Tibial nerve (tissue), 4 donors: ENCODE data around the gene CCRL2. TPM values are rescaled to one million over a fixed set of nuclear protein-coding genes. Genes with fewer than 3 reads are reported as not detected.

Experiments
- DNase-seq, 2 donors: peaks; one replicate each; pipeline ENCODE4 v3.0.0-alpha.2; 2019; ENCODE audit warnings: low spot score in 2 of 2
- H3K27ac ChIP-seq, 4 donors: fragments of 200-600 bp; sonication (generic) in 3 of 4; one replicate each; pipeline ENCODE4 v1.5.1; 2017 to 2019; ENCODE audit warnings: mild to moderate bottlenecking in 1 of 4
- H3K27me3 ChIP-seq, 2 donors: fragments of 200-600 bp; sonication (generic) in 1 of 2; one replicate each; pipeline versions ENCODE4 v1.5.1 to v1.6.0; 2017 to 2019
- H3K36me3 ChIP-seq, 3 donors: fragments of 200-600 bp; sonication (generic); one replicate each; pipeline ENCODE4 v1.5.1; 2018 to 2019
- H3K4me1 ChIP-seq, 4 donors: fragments of 200-600 bp; sonication (generic) in 3 of 4; one replicate each; pipeline ENCODE4 v1.5.1; 2017 to 2019
- H3K4me3 ChIP-seq, 4 donors: fragments of 200-600 bp; sonication (generic) in 3 of 4; one replicate each; pipeline ENCODE4 v1.5.1; 2017 to 2019; ENCODE audit warnings: mild to moderate bottlenecking in 1 of 4, moderate library complexity in 1 of 4
- H3K9me3 ChIP-seq, 4 donors: fragments of 200-600 bp; sonication (generic) in 3 of 4; one replicate each; pipeline ENCODE4 v1.5.1; 2017 to 2019
- EP300 ChIP-seq, 2 donors: sonication (generic); formaldehyde crosslinking; IDR thresholded peaks; one replicate each; pipeline ENCODE4 v1.6.1; 2017; ENCODE audit warnings: antibody characterized with exemption in 2 of 2, mild to moderate bottlenecking in 1 of 2
- POLR2A ChIP-seq, 2 donors: fragments of 450-650 bp; IDR thresholded peaks; one replicate each; pipeline ENCODE4 v1.6.1; 2017; ENCODE audit warnings: antibody characterized with exemption in 2 of 2, mild to moderate bottlenecking in 2 of 2, moderate library complexity in 2 of 2
- WGBS, 2 donors: methylation state at CpG; one replicate each; pipeline ENCODE4 v1.1.5; 2018; 5-methylcytosine and 5-hydroxymethylcytosine counted together
- total RNA-seq, 4 donors: library from RNA; depleted of rRNA; stranded (reverse); fragments of >200 nt; gene quantifications; one replicate each; pipeline ENCODE4 v1.1.0, GENCODE V29; 2016
- TF ChIP-seq, protein P1 (sequence below), 5 experiments: fragments of 200-600 bp in 3 of 5; fragments of 450-650 bp in 2 of 5; sonication (generic) in 3 of 5; IDR thresholded peaks; one replicate each; pipeline ENCODE4 v1.5.1; 2016 to 2019; ENCODE audit warnings: antibody characterized with exemption in 5 of 5, mild to moderate bottlenecking in 3 of 5, moderate library complexity in 2 of 5

The CCRL2 gene
- total RNA-seq, 4 donors from 2014 or later = 1.3 to 2.7 (median 1.9) TPM

DNA sequence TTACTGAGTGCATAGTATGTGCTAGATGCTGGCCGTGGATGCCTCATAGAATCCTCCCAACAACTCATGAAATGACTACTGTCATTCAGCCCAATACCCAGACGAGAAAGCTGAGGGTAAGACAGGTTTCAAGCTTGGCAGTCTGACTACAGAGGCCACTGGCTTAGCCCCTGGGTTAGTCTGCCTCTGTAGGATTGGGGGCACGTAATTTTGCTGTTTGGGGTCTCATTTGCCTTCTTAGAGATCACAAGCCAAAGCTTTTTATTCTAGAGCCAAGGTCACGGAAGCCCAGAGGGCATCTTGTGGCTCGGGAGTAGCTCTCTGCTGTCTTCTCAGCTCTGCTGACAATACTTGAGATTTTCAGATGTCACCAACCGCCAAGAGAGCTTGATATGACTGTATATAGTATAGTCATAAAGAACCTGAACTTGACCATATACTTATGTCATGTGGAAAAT is 37.4 kb upstream of the CCRL2 start:
- WGBS, 2 donors = 55 to 60% methylated on average over 6 of the region's 6 CpGs
- H3K27ac ChIP-seq = peak overlapping the region in 3 of 4 donors; percentile 9 to 40 (median 28)
- no peaks in the 10 kb centered on the region for H3K36me3 ChIP-seq
- no peak overlapping the region for H3K4me3 ChIP-seq
- DNase-seq = no peak
- H3K27me3 ChIP-seq = no peaks in the 10 kb centered on the region
- no peak for TF ChIP-seq EP300 (IDR thresholded peaks at IDR 0.05)
- no peak for TF ChIP-seq POLR2A (IDR thresholded peaks at IDR 0.05)
- TF ChIP-seq, protein P1, sequence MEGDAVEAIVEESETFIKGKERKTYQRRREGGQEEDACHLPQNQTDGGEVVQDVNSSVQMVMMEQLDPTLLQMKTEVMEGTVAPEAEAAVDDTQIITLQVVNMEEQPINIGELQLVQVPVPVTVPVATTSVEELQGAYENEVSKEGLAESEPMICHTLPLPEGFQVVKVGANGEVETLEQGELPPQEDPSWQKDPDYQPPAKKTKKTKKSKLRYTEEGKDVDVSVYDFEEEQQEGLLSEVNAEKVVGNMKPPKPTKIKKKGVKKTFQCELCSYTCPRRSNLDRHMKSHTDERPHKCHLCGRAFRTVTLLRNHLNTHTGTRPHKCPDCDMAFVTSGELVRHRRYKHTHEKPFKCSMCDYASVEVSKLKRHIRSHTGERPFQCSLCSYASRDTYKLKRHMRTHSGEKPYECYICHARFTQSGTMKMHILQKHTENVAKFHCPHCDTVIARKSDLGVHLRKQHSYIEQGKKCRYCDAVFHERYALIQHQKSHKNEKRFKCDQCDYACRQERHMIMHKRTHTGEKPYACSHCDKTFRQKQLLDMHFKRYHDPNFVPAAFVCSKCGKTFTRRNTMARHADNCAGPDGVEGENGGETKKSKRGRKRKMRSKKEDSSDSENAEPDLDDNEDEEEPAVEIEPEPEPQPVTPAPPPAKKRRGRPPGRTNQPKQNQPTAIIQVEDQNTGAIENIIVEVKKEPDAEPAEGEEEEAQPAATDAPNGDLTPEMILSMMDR (IDR thresholded peaks at IDR 0.05) = no peak
- H3K4me1 ChIP-seq = no peaks in the 10 kb centered on the region
- no peaks in the 10 kb centered on the region for H3K9me3 ChIP-seq

DNA sequence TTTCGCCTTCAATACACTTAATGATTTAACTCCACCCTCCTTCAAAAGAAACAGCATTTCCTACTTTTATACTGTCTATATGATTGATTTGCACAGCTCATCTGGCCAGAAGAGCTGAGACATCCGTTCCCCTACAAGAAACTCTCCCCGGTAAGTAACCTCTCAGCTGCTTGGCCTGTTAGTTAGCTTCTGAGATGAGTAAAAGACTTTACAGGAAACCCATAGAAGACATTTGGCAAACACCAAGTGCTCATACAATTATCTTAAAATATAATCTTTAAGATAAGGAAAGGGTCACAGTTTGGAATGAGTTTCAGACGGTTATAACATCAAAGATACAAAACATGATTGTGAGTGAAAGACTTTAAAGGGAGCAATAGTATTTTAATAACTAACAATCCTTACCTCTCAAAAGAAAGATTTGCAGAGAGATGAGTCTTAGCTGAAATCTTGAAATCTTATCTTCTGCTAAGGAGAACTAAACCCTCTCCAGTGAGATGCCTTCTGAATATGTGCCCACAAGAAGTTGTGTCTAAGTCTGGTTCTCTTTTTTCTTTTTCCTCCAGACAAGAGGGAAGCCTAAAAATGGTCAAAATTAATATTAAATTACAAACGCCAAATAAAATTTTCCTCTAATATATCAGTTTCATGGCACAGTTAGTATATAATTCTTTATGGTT is 36.1 kb upstream of the CCRL2 start, which contains the start of gene CCR5:
Gene CCR5, plus strand, starts transcription at position 108 of the 680 bp plus-strand sequence. CDS start 1,957 bp downstream, outside the sequence.
- 46 to 52% methylated on average over 5 of the region's 5 CpGs for WGBS, 2 donors

DNA sequence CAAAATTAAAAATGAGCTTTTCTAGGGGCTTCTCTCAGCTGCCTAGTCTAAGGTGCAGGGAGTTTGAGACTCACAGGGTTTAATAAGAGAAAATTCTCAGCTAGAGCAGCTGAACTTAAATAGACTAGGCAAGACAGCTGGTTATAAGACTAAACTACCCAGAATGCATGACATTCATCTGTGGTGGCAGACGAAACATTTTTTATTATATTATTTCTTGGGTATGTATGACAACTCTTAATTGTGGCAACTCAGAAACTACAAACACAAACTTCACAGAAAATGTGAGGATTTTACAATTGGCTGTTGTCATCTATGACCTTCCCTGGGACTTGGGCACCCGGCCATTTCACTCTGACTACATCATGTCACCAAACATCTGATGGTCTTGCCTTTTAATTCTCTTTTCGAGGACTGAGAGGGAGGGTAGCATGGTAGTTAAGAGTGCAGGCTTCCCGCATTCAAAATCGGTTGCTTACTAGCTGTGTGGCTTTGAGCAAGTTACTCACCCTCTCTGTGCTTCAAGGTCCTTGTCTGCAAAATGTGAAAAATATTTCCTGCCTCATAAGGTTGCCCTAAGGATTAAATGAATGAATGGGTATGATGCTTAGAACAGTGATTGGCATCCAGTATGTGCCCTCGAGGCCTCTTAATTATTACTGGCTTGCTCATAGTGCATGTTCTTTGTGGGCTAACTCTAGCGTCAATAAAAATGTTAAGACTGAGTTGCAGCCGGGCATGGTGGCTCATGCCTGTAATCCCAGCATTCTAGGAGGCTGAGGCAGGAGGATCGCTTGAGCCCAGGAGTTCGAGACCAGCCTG is 35.3 kb upstream of the CCRL2 start:
- no peaks in the 10 kb centered on the region for H3K27me3 ChIP-seq
- WGBS, 2 donors = 71 to 73% methylated on average over 10 of the region's 10 CpGs
- peak overlapping the region in 2 of 4 donors; percentile 0 to 3 for H3K4me3 ChIP-seq

More for the DNA sequence above, 36.1 kb upstream of the CCRL2 start, which contains the start of gene CCR5:
- Histone ChIP-seq H3K4me1 (no peaks in the 10 kb centered on the region), H3K9me3 (no peaks in the 10 kb centered on the region), H3K27me3 (no peaks in the 10 kb centered on the region), H3K36me3 (no peaks in the 10 kb centered on the region), H3K27ac (peak within 1 kb of the TSS in 3 of 4 donors; percentile 9 to 40 (median 28)), H3K4me3 (peak within 1 kb of the TSS in 2 of 4 donors; percentile 1 to 3)
- TF ChIP-seq, protein P1 (IDR thresholded peaks at IDR 0.05) = no peak
- no peak for TF ChIP-seq EP300 (IDR thresholded peaks at IDR 0.05)
- no peak for TF ChIP-seq POLR2A (IDR thresholded peaks at IDR 0.05)
- no peak for DNase-seq

DNA sequence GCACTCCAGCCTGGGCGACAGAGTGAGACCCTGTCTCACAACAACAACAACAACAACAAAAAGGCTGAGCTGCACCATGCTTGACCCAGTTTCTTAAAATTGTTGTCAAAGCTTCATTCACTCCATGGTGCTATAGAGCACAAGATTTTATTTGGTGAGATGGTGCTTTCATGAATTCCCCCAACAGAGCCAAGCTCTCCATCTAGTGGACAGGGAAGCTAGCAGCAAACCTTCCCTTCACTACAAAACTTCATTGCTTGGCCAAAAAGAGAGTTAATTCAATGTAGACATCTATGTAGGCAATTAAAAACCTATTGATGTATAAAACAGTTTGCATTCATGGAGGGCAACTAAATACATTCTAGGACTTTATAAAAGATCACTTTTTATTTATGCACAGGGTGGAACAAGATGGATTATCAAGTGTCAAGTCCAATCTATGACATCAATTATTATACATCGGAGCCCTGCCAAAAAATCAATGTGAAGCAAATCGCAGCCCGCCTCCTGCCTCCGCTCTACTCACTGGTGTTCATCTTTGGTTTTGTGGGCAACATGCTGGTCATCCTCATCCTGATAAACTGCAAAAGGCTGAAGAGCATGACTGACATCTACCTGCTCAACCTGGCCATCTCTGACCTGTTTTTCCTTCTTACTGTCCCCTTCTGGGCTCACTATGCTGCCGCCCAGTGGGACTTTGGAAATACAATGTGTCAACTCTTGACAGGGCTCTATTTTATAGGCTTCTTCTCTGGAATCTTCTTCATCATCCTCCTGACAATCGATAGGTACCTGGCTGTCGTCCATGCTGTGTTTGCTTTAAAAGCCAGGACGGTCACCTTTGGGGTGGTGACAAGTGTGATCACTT is 34.3 kb upstream of the CCRL2 start:
- TF ChIP-seq, protein P1 (IDR thresholded peaks at IDR 0.05) = peak in 4 of 5 experiments; percentile 14 to 40 (median 32)
- TF ChIP-seq EP300 (IDR thresholded peaks at IDR 0.05) = no peak
- WGBS, 2 donors = 90 to 96% methylated on average over 9 of the region's 9 CpGs
- no peak overlapping the region for H3K27ac ChIP-seq
- H3K9me3 ChIP-seq = no peaks in the 10 kb centered on the region
- no peaks in the 10 kb centered on the region for H3K36me3 ChIP-seq
- no peaks in the 10 kb centered on the region for H3K4me1 ChIP-seq
- DNase-seq = no peak
- H3K4me3 ChIP-seq = peak overlapping the region in 1 of 4 donors; percentile 0
- H3K27me3 ChIP-seq = no peaks in the 10 kb centered on the region

More for the DNA sequence above, 35.3 kb upstream of the CCRL2 start:
- Histone ChIP-seq H3K4me1 (no peaks in the 10 kb centered on the region), H3K27ac (no peak overlapping the region), H3K9me3 (no peaks in the 10 kb centered on the region), H3K36me3 (no peaks in the 10 kb centered on the region)
- TF ChIP-seq, protein P1 (IDR thresholded peaks at IDR 0.05) = no peak
- no peak for DNase-seq
